Transverse colon (tissue), 4 donors: ENCODE measurements around the gene DBI. TPM values are rescaled to one million over a fixed set of nuclear protein-coding genes. Genes with fewer than 3 reads are reported as not detected.

Experiments
- DNase-seq: peaks from one replicate; pipeline ENCODE4 v3.0.0-alpha.2; 2019
- H3K27ac ChIP-seq, 4 donors: fragments of 200-600 bp; sonication (generic); 2 replicates each; pipeline ENCODE4 v1.5.1; 2016 to 2018; ENCODE audit warnings: inconsistent platforms in 4 of 4
- H3K27me3 ChIP-seq: fragments of 200-600 bp; sonication (generic); 2 replicates; pipeline ENCODE4 v1.5.1; 2017; ENCODE audit warnings: inconsistent platforms
- H3K36me3 ChIP-seq, 4 donors: fragments of 200-600 bp; sonication (generic); 2 replicates each; pipeline ENCODE4 v1.5.1; 2017 to 2019; ENCODE audit warnings: inconsistent platforms in 4 of 4
- H3K4me1 ChIP-seq, 4 donors: fragments of 200-600 bp; sonication (generic); 2 replicates each; pipeline ENCODE4 v1.5.1; 2017 to 2020; ENCODE audit warnings: inconsistent platforms in 4 of 4
- H3K4me3 ChIP-seq, 4 donors: fragments of 200-600 bp; sonication (generic); 1 replicate in 1 of 4; 2 replicates in 3 of 4; pipeline versions ENCODE4 v1.5.1 to v1.6.1; 2017 to 2019; ENCODE audit warnings: inconsistent platforms in 4 of 4
- H3K9me3 ChIP-seq, 2 donors: fragments of 200-600 bp; sonication (generic); 2 replicates each; pipeline ENCODE4 v1.5.1; 2017 to 2019; ENCODE audit warnings: inconsistent platforms in 2 of 2
- CTCF ChIP-seq, 5 experiments: fragments of 200-600 bp in 3 of 5; fragments of 450-650 bp in 2 of 5; sonication (generic) in 3 of 5; IDR thresholded peaks; 1 replicate in 2 of 5; 2 replicates in 3 of 5; pipeline ENCODE4 v1.5.1; 2016 to 2017; ENCODE audit warnings: antibody characterized with exemption in 5 of 5, inconsistent platforms in 3 of 5, mild to moderate bottlenecking in 2 of 5, moderate library complexity in 1 of 5
- EP300 ChIP-seq: sonication (generic); formaldehyde crosslinking; IDR thresholded peaks from one replicate; pipeline ENCODE4 v1.6.1; 2017; ENCODE audit warnings: antibody characterized with exemption, low read depth
- POLR2A ChIP-seq: fragments of 450-650 bp; IDR thresholded peaks from one replicate; pipeline ENCODE4 v1.6.1; 2016; ENCODE audit warnings: antibody characterized with exemption, mild to moderate bottlenecking, moderate library complexity
- POLR2AphosphoS5 ChIP-seq, 3 donors: sonication (generic); formaldehyde crosslinking; IDR thresholded peaks; one replicate each; pipeline ENCODE4 v1.6.1; 2016; ENCODE audit warnings: antibody characterized with exemption in 3 of 3
- WGBS, 2 donors: methylation state at CpG; one replicate each; pipeline ENCODE4 v1.1.5; 2018; ENCODE audit warnings: low coverage in 1 of 2; 5-methylcytosine and 5-hydroxymethylcytosine counted together
- in situ Hi-C, 4 donors: fragments of 200-750 bp; cut with MboI; loops; one replicate each; pipeline versions ENCODE4 v1.15.0 to v1.15.1; 2017; ENCODE audit warnings: low sequenced_read_pairs in 3 of 4, low pct_ligation_motif_present in 1 of 4, low pct_unique_long_range_greater_than_20kb in 1 of 4
- intact Hi-C: fragments of 100-400 bp; cut with DNase I; formaldehyde crosslinking; loops from one replicate; pipeline ENCODE4 v1.15.1; 2023; ENCODE audit warnings: low total_unique reads
- total RNA-seq, 4 donors: library from RNA; depleted of rRNA; stranded (reverse); fragments of >200 nt; gene quantifications; one replicate each; pipeline ENCODE4 v1.1.0, GENCODE V29; 2016

DBI gene
- total RNA-seq, 4 donors from 2014 or later, result 33.8 to 212 (median 149) TPM

GRCh38 chr2:119360423-119360966 is 6.3 kb upstream of the DBI start:
- in situ Hi-C loops, result no loop called here
- Histone ChIP-seq H3K9me3 (no peaks in the 10 kb centered on the region), H3K4me3 (no peak overlapping the region), H3K27me3 (no peaks in the 10 kb centered on the region), H3K27ac (no peak overlapping the region), H3K4me1 (peaks cover 2 to 15% (median 6%) of the 10 kb centered on the region in 4 donors), H3K36me3 (no peaks in the 10 kb centered on the region)
- WGBS, 2 donors, result 95 to 100% methylated on average over 1 to 2 of the region's 2 CpGs
- intact Hi-C loops, result no loop called here
- TF ChIP-seq EP300, result no peak
- TF ChIP-seq POLR2A, result no peak
- no peak for TF ChIP-seq POLR2AphosphoS5 (IDR thresholded peaks at IDR 0.05)
- TF ChIP-seq CTCF (IDR thresholded peaks at IDR 0.05), result no peak
- no peak for DNase-seq

- intact Hi-C loops (no loop called here), in situ Hi-C loops (no loop called here)
- TF ChIP-seq EP300, result no peak
- TF ChIP-seq CTCF (IDR thresholded peaks at IDR 0.05), result no peak
- TF ChIP-seq POLR2AphosphoS5 (IDR thresholded peaks at IDR 0.05), result no peak
- no peak for TF ChIP-seq POLR2A
- H3K4me3 ChIP-seq, result no peak overlapping the region
- H3K9me3 ChIP-seq, result no peaks in the 10 kb centered on the region
- H3K36me3 ChIP-seq, result peaks cover 0 to 13% (median 0%) of the 10 kb centered on the region in 4 donors
- no peak overlapping the region for H3K27ac ChIP-seq
- H3K4me1 ChIP-seq, result peaks cover 13 to 38% (median 24%) of the 10 kb centered on the region in 4 donors
- H3K27me3 ChIP-seq, result no peaks in the 10 kb centered on the region
- 84 to 91% methylated on average over 6 of the region's 6 CpGs for WGBS, 2 donors
- DNase-seq, result no peak
Observed at GRCh38 chr2:119364798-119365197, 2.0 kb upstream of the DBI start.

- no peak for DNase-seq
- in situ Hi-C loops (no loop called here), intact Hi-C loops (no loop called here)
- Histone ChIP-seq H3K36me3 (peaks cover 0 to 20% (median 0%) of the 10 kb centered on the region in 4 donors), H3K27me3 (no peaks in the 10 kb centered on the region), H3K4me1 (peaks cover 13 to 38% (median 24%) of the 10 kb centered on the region in 4 donors), H3K4me3 (peak overlapping the region in 3 of 4 donors; percentile 65 to 67 (median 66)), H3K27ac (peak overlapping the region; percentile 89 to 95 (median 94)), H3K9me3 (no peaks in the 10 kb centered on the region)
- TF ChIP-seq POLR2AphosphoS5 (IDR thresholded peaks at IDR 0.05) (no peak), EP300 (no peak), POLR2A (no peak)
- 43 to 52% methylated on average over 5 to 6 of the region's 6 CpGs for whole genome bisulfite sequencing, 2 donors
Observed at GRCh38 chr2:119365436-119365835, 1.3 kb upstream of the DBI start.

- H3K27me3 ChIP-seq, result no peaks in the 10 kb centered on the region
- peaks cover 13 to 38% (median 24%) of the 10 kb centered on the region in 4 donors for H3K4me1 ChIP-seq
- peaks cover 0 to 27% (median 4%) of the 10 kb centered on the region in 4 donors for H3K36me3 ChIP-seq
- peak overlapping the region; percentile 60 to 67 (median 66) for H3K4me3 ChIP-seq
- peak; percentile 27 for DNase-seq
- no peak for TF ChIP-seq CTCF (IDR thresholded peaks at IDR 0.05)
- no peak for TF ChIP-seq POLR2A
- no peak for TF ChIP-seq EP300
- TF ChIP-seq POLR2AphosphoS5 (IDR thresholded peaks at IDR 0.05), result no peak
- peak overlapping the region; percentile 89 to 95 (median 94) for H3K27ac ChIP-seq
- WGBS, 2 donors, result 1 to 2% methylated on average over 7 to 17 of the region's 17 CpGs
- intact Hi-C loops, result no loop called here
- in situ Hi-C loops, result no loop called here
- no peaks in the 10 kb centered on the region for H3K9me3 ChIP-seq
Observed at GRCh38 chr2:119366161-119366648, 572 bp upstream of the DBI start.
